ENCODE data around the gene LMNB1.

DNA sequence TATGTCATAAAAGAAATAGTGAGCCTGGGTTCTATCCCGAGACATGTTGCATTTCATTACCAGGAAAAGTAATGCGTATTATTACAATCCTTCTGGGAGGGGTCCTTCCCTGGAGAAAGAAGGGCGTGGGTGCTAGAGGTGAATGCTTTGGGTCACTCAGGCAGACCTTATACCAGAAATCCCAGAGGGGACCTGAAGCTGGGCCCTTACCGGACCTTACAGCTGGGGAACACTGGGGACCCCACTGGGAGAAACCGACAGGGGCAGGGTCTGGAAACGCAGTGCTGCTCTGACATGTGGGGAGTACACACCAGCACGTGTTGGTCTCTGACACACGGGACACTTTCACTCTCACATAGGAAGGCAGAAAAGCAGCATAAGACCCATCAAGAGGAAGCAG, 71.3 kb downstream of the LMNB1 start:
- TF ChIP-seq, protein P1, sequence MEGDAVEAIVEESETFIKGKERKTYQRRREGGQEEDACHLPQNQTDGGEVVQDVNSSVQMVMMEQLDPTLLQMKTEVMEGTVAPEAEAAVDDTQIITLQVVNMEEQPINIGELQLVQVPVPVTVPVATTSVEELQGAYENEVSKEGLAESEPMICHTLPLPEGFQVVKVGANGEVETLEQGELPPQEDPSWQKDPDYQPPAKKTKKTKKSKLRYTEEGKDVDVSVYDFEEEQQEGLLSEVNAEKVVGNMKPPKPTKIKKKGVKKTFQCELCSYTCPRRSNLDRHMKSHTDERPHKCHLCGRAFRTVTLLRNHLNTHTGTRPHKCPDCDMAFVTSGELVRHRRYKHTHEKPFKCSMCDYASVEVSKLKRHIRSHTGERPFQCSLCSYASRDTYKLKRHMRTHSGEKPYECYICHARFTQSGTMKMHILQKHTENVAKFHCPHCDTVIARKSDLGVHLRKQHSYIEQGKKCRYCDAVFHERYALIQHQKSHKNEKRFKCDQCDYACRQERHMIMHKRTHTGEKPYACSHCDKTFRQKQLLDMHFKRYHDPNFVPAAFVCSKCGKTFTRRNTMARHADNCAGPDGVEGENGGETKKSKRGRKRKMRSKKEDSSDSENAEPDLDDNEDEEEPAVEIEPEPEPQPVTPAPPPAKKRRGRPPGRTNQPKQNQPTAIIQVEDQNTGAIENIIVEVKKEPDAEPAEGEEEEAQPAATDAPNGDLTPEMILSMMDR (IDR thresholded peaks at IDR 0.05), result no peak
- no peak for TF ChIP-seq POLR2A (IDR thresholded peaks at IDR 0.05)
